ENCODE results near the gene TOMM7.
"Not testable (repeated sequence)": the region's sequence is repeated elsewhere in the genome, so short reads cannot be mapped to it uniquely, and the experiment has no call there.

Gene TOMM7

DNA sequence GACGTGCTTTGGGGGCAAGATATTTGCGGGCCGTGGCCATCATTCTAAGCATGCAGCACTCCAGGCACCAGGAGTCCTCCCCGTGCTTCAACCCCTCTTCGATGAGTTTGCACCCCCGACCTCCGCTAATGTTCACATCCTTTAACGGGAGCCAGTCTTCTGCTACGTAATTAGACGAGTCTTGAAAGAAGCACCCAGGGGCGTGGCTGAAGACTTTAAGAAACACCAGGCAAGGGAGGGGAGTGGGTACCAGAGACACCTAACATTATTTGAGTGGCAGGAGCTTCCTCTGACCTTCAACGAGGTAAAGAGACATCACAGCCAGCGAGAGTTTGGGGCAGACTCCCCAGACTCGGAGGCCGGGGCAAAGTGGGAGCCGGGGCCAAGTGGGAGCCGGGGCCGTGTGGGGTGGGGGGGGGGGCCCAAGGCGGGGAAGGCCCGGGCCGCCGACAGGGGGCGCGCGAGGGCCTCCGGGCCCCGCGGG is 31.1 kb upstream of the TOMM7 start:
- peak; percentile 94 for DNase-seq (ENCODE audit: low spot score)

GRCh38 chr7:22853138-22853537 is 30.5 kb upstream of the TOMM7 start:
- DNase-seq (ENCODE audit: low spot score), result no peak

DNA sequence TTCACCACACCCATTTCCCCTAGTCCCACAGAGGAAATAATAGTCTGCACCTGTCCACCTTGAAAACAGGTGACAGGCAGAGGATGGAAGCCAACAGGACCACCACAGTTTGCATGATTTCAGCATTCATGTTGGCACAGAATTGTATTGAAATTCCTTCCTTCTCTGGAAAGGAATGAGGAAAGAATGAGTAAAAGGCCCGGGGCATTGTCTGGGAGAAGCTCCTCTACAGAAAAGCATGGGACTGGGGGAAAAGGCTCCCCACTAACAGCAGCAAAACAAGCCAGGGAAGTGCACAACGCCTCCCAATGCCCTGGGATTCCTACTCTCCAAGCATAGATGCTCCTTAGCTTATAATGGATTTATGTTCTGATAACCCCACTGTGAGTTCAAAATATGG is 28.5 kb upstream of the TOMM7 start:
- DNase-seq (ENCODE audit: low spot score), result no peak

DNA sequence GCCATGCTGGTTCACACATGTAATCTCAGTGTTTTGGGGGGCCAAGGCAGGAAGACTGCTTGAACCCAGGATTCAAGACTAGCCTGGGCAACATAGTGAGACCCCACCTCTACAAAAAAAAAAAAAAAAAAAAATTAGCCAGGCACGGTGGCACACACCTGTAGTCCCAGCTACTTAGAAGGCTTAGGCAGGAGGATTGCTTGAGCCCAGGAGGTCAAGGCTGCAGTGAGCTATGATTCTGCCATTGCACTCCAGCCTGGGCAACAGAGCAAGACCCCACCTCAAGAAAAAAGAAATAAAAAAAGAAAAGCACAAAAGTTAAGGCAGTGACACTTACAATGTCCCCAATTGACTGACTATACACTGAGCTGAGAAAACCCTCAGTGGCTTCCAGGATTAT is 27.7 kb upstream of the TOMM7 start:
- DNase-seq (ENCODE audit: low spot score), result not testable (repeated sequence)

DNA sequence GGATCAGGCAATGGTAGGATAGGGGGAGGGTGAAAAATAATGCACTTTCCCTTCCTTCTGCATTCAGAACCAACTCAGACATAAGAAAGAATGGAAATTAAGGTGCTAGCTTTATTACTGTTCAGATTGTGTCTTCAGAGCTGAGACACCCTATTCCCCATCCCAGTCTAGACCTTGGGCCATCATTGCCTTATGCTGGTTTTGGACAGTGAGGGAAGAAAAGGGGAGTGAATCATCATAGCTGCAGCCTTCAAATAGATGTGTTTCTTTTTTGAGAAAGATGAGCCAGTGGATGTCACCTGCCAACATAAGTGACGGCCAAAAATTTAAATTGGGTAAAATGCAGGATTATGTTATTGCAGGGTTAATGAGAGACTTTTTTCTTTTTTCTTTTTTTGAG is 27.0 kb upstream of the TOMM7 start:
- DNase-seq (ENCODE audit: low spot score), result no peak

GRCh38 chr7:22849172-22849571 is 26.5 kb upstream of the TOMM7 start:
- DNase-seq (ENCODE audit: low spot score), result no peak

GRCh38 chr7:22846961-22847360 is 24.3 kb upstream of the TOMM7 start:
- DNase-seq (ENCODE audit: low spot score), result no peak

GRCh38 chr7:22845221-22845834 is 22.7 kb upstream of the TOMM7 start:
- DNase-seq (ENCODE audit: low spot score), result no peak

- no peak for DNase-seq (ENCODE audit: low spot score)
Observed at GRCh38 chr7:22843681-22844309, 21.1 kb upstream of the TOMM7 start.

GRCh38 chr7:22842973-22843372 is 20.3 kb upstream of the TOMM7 start:
- no peak for DNase-seq (ENCODE audit: low spot score)

- DNase-seq (ENCODE audit: low spot score), result no peak
Observed at GRCh38 chr7:22842383-22842941, 19.8 kb upstream of the TOMM7 start.

DNA sequence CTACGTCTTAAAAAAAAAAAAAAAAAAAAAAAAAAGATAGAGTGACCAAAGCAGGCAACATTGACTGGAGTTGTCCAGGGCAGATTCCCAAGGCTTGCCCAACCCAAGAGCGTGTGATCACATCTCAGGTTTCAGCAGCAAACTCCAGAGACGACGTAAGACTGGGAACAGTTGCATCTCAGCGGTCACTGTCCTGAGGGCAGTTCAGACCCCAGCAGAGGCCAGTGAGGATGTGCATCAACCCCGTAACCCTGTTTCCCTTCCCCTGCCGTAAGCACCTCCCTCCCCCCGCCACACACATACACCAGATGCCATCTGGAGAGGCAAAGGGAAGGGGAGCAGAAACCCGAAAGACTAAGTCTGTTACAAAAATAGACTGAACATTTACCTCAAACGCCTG is 19.3 kb upstream of the TOMM7 start:
- DNase-seq (ENCODE audit: low spot score), result no peak

- no peak for DNase-seq (ENCODE audit: low spot score)
Observed at GRCh38 chr7:22837308-22837707, 14.7 kb upstream of the TOMM7 start.

DNA sequence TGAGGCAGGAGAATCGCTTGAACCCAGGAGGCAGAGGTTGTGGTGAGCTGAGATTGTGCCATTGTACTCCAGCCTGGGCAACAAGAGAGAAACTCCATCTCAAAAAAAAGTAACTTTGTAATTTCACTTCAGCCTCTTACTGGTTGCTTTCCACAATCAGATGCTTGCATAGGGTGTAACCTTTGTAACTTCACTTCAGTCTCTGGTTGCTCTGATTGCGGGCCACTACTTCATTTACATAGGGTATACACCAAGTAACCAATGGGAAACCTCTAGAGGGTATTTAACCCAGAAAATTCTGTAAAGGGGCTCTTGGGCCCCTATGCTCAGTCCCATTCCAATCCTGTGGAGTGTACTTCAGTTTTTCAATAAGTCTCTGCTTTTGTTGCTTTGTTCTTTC is 13.9 kb upstream of the TOMM7 start:
- DNase-seq (ENCODE audit: low spot score), result not testable (repeated sequence)

DNA sequence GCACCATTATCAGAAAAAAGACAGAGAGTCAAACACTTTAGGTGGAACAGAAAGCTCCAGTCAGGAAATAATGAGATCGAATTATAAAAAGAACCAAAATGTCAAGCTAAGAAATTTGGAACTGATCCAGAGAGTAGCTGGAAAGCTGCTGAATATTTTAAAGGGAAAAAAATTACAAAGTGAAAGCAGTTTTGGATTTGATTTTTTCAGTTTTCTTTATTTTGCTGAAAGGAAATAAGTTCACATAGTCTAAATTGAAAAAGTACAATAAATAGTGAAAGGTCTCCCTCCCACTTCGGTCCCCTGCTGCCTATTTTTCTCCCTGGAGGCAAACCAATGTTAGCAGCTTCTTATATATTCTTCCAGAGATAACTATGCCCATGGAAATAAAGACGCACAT is 11.3 kb upstream of the TOMM7 start:
- no peak for DNase-seq (ENCODE audit: low spot score)

DNA sequence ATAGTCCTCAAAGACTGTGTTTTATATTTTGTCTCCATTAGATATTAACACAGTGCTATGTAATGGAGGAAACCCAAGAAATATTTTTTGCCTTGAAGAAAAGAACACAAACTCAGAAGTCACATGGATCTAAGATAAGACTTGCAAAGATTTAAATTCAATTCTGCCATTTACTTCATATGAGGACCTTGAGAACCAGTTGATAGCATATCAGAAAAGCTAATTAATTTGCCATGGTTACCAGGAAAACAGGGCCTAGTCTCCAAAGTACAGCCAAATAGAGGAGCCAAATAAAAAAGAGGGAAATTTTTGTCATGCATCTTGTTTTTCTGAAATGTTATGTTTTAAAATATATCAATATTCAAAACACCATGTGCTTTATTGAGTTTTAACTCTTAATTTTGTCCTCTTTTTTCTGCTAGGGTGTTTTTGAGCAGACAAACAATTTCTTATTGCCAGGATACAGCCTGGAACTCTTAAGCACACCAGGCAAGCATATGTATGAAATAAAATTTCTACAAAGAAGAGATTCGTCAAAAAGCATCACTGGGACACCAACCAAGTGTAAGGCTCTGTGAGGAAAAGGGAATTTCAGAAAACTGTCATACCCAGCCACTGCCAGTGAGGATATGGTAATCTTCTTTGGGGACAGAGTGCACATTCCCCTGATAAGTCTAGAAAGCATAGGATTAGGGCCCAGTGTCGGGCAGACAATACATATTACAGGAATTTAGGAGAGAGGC is 10.6 kb upstream of the TOMM7 start:
- DNase-seq (ENCODE audit: low spot score), result no peak

GRCh38 chr7:22832401-22832800 is 9.8 kb upstream of the TOMM7 start:
- DNase-seq (ENCODE audit: low spot score), result no peak

GRCh38 chr7:22831602-22832305 is 9.1 kb upstream of the TOMM7 start:
- no peak for DNase-seq (ENCODE audit: low spot score)

GRCh38 chr7:22827563-22827962 is 4.9 kb upstream of the TOMM7 start:
- no peak for DNase-seq (ENCODE audit: low spot score)

DNA sequence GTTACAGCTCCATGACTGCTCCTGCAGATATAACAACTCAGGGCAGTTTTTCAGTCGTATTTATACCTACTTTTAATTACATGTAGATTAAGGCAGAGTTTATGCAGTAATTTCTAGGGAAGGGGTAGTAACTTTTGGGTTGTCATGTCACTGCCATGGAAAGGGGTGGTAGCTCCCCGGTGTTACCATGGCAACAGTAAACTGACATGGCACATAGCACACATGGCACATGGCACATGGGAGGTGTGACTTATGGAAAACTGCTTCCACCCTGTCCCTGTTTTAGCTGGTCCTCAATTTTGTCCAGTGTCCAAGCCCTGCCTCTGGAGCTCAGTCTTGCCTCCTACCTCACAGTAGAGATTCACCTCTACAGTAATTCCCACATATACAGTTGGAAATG is 3.9 kb upstream of the TOMM7 start:
- no peak for DNase-seq (ENCODE audit: low spot score)

- no peak for DNase-seq (ENCODE audit: low spot score)
Observed at GRCh38 chr7:22824760-22825159, 2.1 kb upstream of the TOMM7 start.

- no peak for DNase-seq (ENCODE audit: low spot score)
Observed at GRCh38 chr7:22823142-22823497, 471 bp upstream of the TOMM7 start.

Measured in germinal center (tissue), 1 donor.